ENCODE results near the gene RETREG3. TPM values are rescaled to one million over a fixed set of nuclear protein-coding genes. Genes with fewer than 3 reads are reported as not detected.

Gene RETREG3
- total and polyA plus RNA-seq, 2 donors (not counting 1 experiment from before 2014, with no cell fraction given), result 44.1 to 108 TPM

- Mint-ChIP-seq H3K9me3 (ENCODE audit: insufficient read depth) (no peaks in the 10 kb centered on the region), H3K4me1 (peaks cover 35% of the 10 kb centered on the region), H3K27ac (peak within 1 kb of the TSS; percentile 96), H3K4me3 (peak within 1 kb of the TSS; percentile 97), H3K27me3 (no peaks in the 10 kb centered on the region)
- Histone ChIP-seq H3K79me2 (ENCODE audit: control insufficient read depth, insufficient read depth, low read length) (peaks cover 52% of the 10 kb centered on the region), H3K9me3 (ENCODE audit: control extremely low read depth in 1 of 3, control insufficient read depth in 2 of 3, insufficient read depth in 1 of 3, low read length in 2 of 3) (no peaks in the 10 kb centered on the region), H3K36me3 (replicated peaks in 1 of 2; ENCODE audit: control extremely low read depth in 1 of 2, control insufficient read depth in 1 of 2, extremely low read depth in 1 of 2, insufficient read depth in 2 of 2, low read length in 1 of 2) (peaks cover 0 to 26% of the 10 kb centered on the region in 2 experiments), H3K4me1 (ENCODE audit: control insufficient read depth in 2 of 2, insufficient read depth in 2 of 2, low read length in 2 of 2) (peaks cover 27 to 35% of the 10 kb centered on the region in 2 donors), H3K27me3 (replicated peaks in 1 of 4; ENCODE audit: control extremely low read depth in 1 of 4, control insufficient read depth in 3 of 4, insufficient read depth in 4 of 4, low read length in 3 of 4) (no peaks in the 10 kb centered on the region), H3K4me3 (ENCODE audit: control extremely low read depth in 1 of 5, extremely low read depth in 1 of 5, insufficient read depth in 1 of 5, low read depth in 2 of 5, low read length in 4 of 5) (peak within 1 kb of the TSS; percentile 76 to 99 (median 93)), H3K27ac (ENCODE audit: low read length in 2 of 2) (peak within 1 kb of the TSS; percentile 68 to 87), H3K4me2 (replicated peaks; ENCODE audit: low read depth, low read length, poor library complexity, severe bottlenecking) (peak within 1 kb of the TSS; percentile 80), H3K9ac (ENCODE audit: low read length) (peak within 1 kb of the TSS; percentile 93), H4K20me1 (ENCODE audit: control insufficient read depth, insufficient read depth, low read length, poor library complexity, severe bottlenecking) (peaks cover 12% of the 10 kb centered on the region), H2AFZ (ENCODE audit: insufficient read depth, low read depth, low read length, poor library complexity, severe bottlenecking) (peak within 1 kb of the TSS; percentile 79)
- WGBS (ENCODE audit: insufficient coverage), result 0% methylated on average over 26 of the region's 26 CpGs
- intact Hi-C loops (cut with micrococcal nuclease), result loop anchor here (1.0 kb wide), 3 partner anchors 8 to 15 kb away; partner anchors contain the start of gene PSMC3IP
- peak; percentile 85 for ATAC-seq (ENCODE audit: low read depth)
- CTCF ChIA-PET, result no interaction called here
- POLR2A ChIA-PET, result interaction anchor here (2.1 kb wide), 1 partner anchor 7 kb away, joined by 6 read pairs; no protein-coding TSS in a partner anchor
- TF ChIP-seq CTCF (IDR thresholded peaks at IDR 0.05) (no peak), EZH2 (IDR thresholded peaks at IDR 0.05; ENCODE audit: borderline replicate concordance, insufficient read depth, low read depth, low read length, poor library complexity, severe bottlenecking) (no peak)
- DNase-seq, result peak; percentile 96
These were observed 47.2 kb downstream of the RETREG3 start, which contains the start of gene COASY for GRCh38 chr17:42561897-42562387. Gene COASY (plus strand): TSS chr17:42562148. CDS start chr17:42562623, 475 bp downstream.

GRCh38 chr17:42560246-42560645, 48.9 kb downstream of the RETREG3 start:
- Histone ChIP-seq H4K20me1 (ENCODE audit: control insufficient read depth, insufficient read depth, low read length, poor library complexity, severe bottlenecking) (peaks cover 12% of the 10 kb centered on the region), H3K27ac (ENCODE audit: low read length in 2 of 2) (no peak overlapping the region), H2AFZ (ENCODE audit: insufficient read depth, low read depth, low read length, poor library complexity, severe bottlenecking) (no peak overlapping the region), H3K36me3 (replicated peaks in 1 of 2; ENCODE audit: control extremely low read depth in 1 of 2, control insufficient read depth in 1 of 2, extremely low read depth in 1 of 2, insufficient read depth in 2 of 2, low read length in 1 of 2) (peaks cover 0 to 17% of the 10 kb centered on the region in 2 experiments), H3K4me1 (ENCODE audit: control insufficient read depth in 2 of 2, insufficient read depth in 2 of 2, low read length in 2 of 2) (peaks cover 25 to 38% of the 10 kb centered on the region in 2 donors), H3K79me2 (ENCODE audit: control insufficient read depth, insufficient read depth, low read length) (peaks cover 41% of the 10 kb centered on the region), H3K27me3 (replicated peaks in 1 of 4; ENCODE audit: control extremely low read depth in 1 of 4, control insufficient read depth in 3 of 4, insufficient read depth in 4 of 4, low read length in 3 of 4) (no peaks in the 10 kb centered on the region), H3K9ac (ENCODE audit: low read length) (no peak overlapping the region), H3K4me3 (ENCODE audit: control extremely low read depth in 1 of 5, extremely low read depth in 1 of 5, insufficient read depth in 1 of 5, low read depth in 2 of 5, low read length in 4 of 5) (no peak overlapping the region), H3K4me2 (replicated peaks; ENCODE audit: low read depth, low read length, poor library complexity, severe bottlenecking) (no peak overlapping the region), H3K9me3 (ENCODE audit: control extremely low read depth in 1 of 3, control insufficient read depth in 2 of 3, insufficient read depth in 1 of 3, low read length in 2 of 3) (no peaks in the 10 kb centered on the region)
- ChIA-PET CTCF (interaction anchor here (0.8 kb wide), 1 partner anchor 154 kb away, joined by 4 read pairs; no protein-coding TSS in a partner anchor), POLR2A (no interaction called here)
- no peak for TF ChIP-seq EZH2 (IDR thresholded peaks at IDR 0.05; ENCODE audit: borderline replicate concordance, insufficient read depth, low read depth, low read length, poor library complexity, severe bottlenecking)
- TF ChIP-seq CTCF (IDR thresholded peaks at IDR 0.05), result no peak
- Mint-ChIP-seq H3K27ac (no peak overlapping the region), H3K4me3 (no peak overlapping the region), H3K27me3 (no peaks in the 10 kb centered on the region), H3K9me3 (ENCODE audit: insufficient read depth) (no peaks in the 10 kb centered on the region), H3K4me1 (peaks cover 29% of the 10 kb centered on the region)
- DNase-seq (no peak), ATAC-seq (ENCODE audit: low read depth) (no peak)
- WGBS (ENCODE audit: insufficient coverage), result no CpG with 5 or more reads among the region's 3 CpGs
- intact Hi-C loops (cut with micrococcal nuclease), result no loop called here

Measured in B cell (primary cell).